ENCODE results near the gene SIRPD.

SIRPD gene

DNA sequence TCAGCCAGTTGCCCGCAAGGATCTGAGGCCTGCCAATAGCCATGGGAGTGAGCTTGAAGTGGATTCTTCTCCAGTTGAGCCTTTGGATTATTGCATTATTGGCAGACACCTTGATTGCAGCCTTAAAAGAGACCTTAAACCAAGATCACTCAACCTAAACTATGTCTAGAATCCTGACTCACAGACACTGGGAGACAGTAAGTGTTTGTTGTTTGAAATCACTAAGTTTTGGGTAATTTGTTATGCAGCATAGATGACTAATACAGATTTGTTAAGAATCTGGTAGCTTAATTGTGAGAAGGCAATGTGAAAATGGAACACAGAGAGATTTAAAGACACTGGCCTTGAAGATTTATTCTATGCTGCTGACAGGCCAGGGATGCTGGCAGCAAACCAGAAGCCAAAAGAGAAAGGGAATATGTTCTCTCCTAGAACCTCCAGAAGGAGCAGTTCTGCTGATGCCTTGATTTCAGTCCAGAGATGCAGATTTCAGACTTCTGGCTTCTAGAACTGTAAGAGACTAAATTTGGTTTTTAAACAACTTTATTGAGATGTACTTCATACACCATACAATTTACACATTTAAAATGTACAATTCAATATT is 17.6 kb downstream of the SIRPD start:
- no peak for DNase-seq (ENCODE audit: low read depth, low spot score)
- no peak overlapping the region for H3K27ac ChIP-seq

DNA sequence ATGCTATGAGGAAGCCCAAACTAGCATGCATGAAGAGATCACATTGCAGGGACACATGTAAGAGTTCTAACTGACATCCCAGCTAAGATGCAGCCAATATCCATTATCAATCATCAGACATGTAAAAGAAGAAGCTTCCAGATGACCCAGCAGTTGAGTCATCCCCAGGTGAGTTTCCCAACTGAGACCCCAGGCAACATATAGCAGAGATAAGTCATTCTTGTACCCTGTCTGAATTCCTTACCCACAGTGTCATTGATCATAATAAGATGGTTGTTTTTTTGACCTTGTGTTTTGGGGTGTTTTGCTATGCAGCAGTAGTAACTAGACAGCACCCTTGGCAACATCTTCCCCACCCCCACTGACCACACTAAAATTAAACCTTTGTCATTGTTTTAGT is 18.9 kb downstream of the SIRPD start:
- DNase-seq (ENCODE audit: low read depth, low spot score), result no peak
- H3K27ac ChIP-seq, result no peak overlapping the region

GRCh38 chr20:1537731-1538058 is 19.8 kb downstream of the SIRPD start:
- H3K27ac ChIP-seq, result no peak overlapping the region
- DNase-seq (ENCODE audit: low read depth, low spot score), result no peak

DNA sequence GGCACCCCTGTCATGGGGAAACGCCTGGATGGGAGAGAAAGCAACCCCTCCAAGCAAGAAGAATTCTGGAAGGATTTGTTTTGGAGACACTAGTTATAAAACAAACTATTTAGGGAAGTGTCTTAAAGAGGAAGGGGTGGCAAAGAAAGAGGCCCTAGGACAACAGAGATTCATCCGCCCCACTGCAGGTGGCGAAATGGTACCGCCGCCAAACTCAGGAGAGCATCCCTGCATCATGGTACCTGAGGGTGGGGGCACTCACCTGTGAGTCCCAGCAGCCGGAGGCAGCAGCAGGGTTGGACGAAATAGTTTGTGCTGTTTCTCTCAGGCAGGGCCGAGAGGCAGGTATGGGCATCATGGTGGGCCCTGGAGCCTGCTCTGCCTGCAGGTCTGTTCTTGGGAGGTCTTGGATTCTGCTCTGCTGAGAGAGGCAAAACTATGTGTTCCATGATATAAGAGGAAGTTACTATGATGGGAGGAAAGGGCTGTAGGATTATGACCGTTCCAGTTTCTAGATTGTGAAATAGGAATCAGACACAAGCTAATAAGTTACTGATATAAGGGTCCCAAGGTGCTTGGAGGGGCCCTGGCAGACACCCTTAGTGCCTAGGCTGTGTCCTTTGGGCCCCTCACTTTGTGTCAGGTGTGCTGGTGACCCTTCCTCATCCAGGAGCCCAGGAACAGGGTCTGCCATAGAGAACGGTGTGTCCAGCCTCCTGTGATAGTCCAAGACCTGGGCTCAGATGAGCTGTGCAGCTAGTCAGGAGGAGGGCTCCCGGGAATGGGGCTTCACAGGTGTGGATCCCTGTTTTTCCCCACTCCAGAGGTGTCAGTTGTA is 20.4 kb downstream of the SIRPD start:
- no peak overlapping the region for H3K27ac ChIP-seq
- DNase-seq (ENCODE audit: low read depth, low spot score), result no peak

- no peak for DNase-seq (ENCODE audit: low read depth, low spot score)
- no peak overlapping the region for H3K27ac ChIP-seq
Observed at GRCh38 chr20:1535420-1536175, 21.9 kb downstream of the SIRPD start.

DNA sequence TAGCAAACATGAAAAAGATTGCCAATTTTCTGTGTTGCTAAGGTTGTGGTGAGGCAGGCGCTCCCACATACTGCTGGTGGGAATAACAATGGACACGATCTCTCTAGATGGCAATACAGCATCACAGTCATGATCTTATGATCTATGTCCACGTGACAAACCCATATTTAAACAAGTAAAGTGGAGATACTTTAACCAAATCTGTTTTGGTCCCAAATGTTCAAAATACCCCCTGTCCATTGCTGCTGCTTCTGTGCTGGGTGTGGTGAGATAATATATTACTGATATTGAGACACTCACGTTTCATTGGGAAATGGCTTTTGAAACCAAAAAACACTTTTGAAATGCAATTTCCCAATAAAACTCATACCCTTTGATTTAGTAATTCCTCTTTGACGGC is 23.0 kb downstream of the SIRPD start:
- no peak for DNase-seq (ENCODE audit: low read depth, low spot score)

GRCh38 chr20:1533059-1533458 is 24.4 kb downstream of the SIRPD start:
- H3K27ac ChIP-seq, result no peak overlapping the region
- no peak for DNase-seq (ENCODE audit: low read depth, low spot score)

More for the DNA sequence above, 23.0 kb downstream of the SIRPD start:
- no peak overlapping the region for H3K27ac ChIP-seq

DNA sequence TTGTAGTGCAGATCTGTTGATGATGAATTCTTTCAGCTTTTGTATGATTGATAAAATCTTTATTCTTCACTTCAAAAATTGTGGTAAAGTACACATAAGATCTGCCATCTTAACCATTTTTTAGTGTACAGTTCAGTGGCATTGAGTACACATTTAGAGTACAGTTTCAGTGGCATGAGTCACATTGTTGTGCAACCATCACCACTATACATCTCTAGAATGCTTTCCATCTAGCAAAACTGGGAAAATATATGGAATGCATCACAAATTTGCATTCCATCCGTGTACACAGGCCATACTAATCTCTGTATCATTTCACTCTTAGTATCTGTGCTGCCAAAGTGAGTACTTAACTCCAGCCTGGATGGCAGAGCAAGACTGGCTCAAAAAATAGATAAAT is 28.7 kb downstream of the SIRPD start:
- H3K27ac ChIP-seq, result no peak overlapping the region
- DNase-seq (ENCODE audit: low read depth, low spot score), result no peak

GRCh38 chr20:1527923-1528322 is 29.6 kb downstream of the SIRPD start:
- H3K27ac ChIP-seq, result no peak overlapping the region
- no peak for DNase-seq (ENCODE audit: low read depth, low spot score)

GRCh38 chr20:1526896-1527295 is 30.6 kb downstream of the SIRPD start:
- no peak for DNase-seq (ENCODE audit: low read depth, low spot score)
- no peak overlapping the region for H3K27ac ChIP-seq

DNA sequence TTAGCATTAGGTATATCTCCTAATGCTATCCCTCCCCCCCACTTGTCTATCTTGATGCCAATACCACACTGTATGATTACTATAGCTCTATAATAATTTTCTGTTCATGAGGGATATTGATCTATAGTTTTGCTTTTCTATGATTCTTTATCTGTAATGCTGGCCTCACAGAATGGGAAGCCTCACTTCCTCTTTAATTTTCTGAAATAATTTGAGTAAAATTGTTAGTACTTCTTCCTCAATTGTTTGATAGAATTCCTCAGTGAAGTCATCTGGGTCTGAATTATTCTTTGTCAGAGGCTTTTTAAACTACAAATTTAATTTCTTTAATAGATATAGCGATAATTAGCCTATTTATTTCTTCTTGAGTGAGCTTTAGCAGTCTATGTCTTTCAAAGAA is 31.2 kb downstream of the SIRPD start:
- DNase-seq (ENCODE audit: low read depth, low spot score), result no peak
- no peak overlapping the region for H3K27ac ChIP-seq

GRCh38 chr20:1524004-1524403 is 33.5 kb downstream of the SIRPD start:
- no peak for DNase-seq (ENCODE audit: low read depth, low spot score)
- no peak overlapping the region for H3K27ac ChIP-seq

GRCh38 chr20:1517010-1517409 is 40.5 kb downstream of the SIRPD start:
- H3K27ac ChIP-seq, result no peak overlapping the region
- DNase-seq (ENCODE audit: low read depth, low spot score), result no peak

- no peak for DNase-seq (ENCODE audit: low read depth, low spot score)
- no peak overlapping the region for H3K27ac ChIP-seq
Observed at GRCh38 chr20:1513801-1514200, 43.7 kb downstream of the SIRPD start.

- no peak for DNase-seq (ENCODE audit: low read depth, low spot score)
- no peak overlapping the region for H3K27ac ChIP-seq
Observed at GRCh38 chr20:1509237-1509636, 48.3 kb downstream of the SIRPD start.

GRCh38 chr20:1508574-1508973 is 48.9 kb downstream of the SIRPD start:
- no peak overlapping the region for H3K27ac ChIP-seq
- DNase-seq (ENCODE audit: low read depth, low spot score), result no peak

- no peak overlapping the region for H3K27ac ChIP-seq
- DNase-seq (ENCODE audit: low read depth, low spot score), result no peak
Observed at GRCh38 chr20:1507276-1507675, 50.2 kb downstream of the SIRPD start.

DNA sequence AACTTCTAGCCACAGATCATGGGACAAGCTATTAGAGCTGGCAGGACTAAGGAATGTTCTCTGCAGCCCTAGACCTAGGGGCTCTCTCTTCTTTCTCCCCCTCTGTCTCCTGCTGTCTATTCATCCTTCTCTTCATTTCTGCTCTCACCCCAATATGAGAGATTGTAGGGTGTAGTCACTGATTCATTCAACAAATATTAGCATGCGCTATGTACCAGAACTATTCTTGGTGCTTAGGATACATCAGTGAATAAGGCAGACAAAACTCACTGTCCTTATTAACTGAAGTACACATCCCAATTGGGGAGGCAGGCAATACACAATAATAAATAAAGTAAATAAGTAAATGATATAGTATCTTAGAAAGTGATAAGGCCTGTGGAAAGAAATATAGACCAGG is 51.6 kb downstream of the SIRPD start:
- DNase-seq (ENCODE audit: low read depth, low spot score), result no peak
- peak overlapping the region; percentile 59 for H3K27ac ChIP-seq

DNA sequence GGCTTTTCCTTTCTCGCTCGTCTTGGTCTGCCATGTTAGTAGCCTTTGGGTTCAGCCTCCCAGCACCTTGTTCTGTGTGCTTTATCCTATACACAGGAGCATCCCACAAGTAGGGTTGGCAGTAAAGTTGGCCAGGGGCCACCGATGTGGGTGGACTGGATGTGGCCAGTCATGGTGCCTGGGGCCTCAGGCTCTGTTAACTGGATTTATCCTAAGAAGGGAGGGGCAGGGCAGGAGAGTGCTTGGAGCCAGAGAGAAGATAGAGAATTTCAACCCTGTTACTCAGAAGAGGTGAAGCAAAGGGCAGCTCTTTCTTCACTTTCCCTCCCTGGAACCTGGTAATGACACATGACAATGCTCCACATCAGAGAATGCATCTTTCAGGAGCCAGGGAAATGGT is 52.1 kb downstream of the SIRPD start:
- H3K27ac ChIP-seq, result peak overlapping the region; percentile 59
- peak; percentile 83 for DNase-seq (ENCODE audit: low read depth, low spot score)

DNA sequence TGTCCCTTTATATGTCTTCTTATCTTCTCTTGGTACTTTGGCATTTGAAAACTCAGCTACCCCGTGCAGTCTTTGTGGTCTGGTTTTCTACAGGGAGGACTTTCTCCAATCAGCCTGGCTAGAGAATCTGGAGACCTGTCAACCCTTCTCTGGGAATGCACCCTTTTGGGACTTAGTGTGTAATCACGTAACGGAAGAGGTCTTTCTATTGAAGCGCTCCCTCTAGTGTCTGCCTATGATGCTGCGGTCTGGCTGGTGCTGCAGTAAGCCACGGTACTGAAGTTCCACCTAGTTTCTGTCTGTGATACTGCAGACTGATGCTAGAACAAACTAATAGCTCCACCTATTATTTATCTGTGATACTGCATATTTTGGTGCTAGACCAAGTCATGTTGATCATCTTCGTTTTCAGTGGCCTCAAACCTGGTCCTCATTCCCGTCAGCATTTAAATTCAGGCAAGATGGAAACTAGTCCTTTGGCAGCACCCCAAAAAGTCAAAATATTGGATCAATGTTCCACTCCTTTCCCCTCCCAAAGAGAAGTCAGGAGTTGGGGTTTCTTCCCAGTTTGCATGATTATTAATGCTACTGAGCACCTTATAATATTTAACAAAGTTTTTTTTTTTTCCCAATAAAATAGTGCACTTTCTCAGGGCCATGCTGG is 53.8 kb downstream of the SIRPD start:
- peak; percentile 76 for DNase-seq (ENCODE audit: low read depth, low spot score)
- H3K27ac ChIP-seq, result no peak overlapping the region

DNA sequence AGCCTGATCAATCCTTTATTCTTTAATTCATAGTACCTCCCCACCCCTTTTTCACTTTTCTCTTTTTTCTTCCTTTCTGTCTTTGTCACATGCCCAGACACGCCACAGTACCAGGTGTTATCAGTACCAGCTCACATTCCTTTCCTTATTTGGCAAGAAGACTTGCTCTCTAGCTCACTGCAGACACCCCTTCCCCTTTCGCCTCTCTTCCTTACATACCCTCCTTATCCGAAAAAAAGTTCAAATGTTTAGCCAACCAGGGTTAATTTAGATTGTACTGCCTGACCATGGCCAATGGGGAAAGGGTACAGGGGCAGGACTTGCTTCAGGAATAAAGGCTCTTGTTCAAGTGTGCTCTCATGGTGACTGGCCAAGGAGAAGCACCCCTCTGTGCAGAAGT is 57.0 kb downstream of the SIRPD start:
- no peak for DNase-seq (ENCODE audit: low read depth, low spot score)

More for the DNA sequence above, 57.0 kb downstream of the SIRPD start:
- H3K27ac ChIP-seq, result peak overlapping the region; percentile 98
